CD4-positive, alpha-beta memory T cell (primary cell): ENCODE data around the gene CHRNA4. TPM values are rescaled to one million over a fixed set of nuclear protein-coding genes. Genes with fewer than 3 reads are reported as not detected.

Source experiments
- CTCF ChIA-PET: fragments of 350-600 bp; sonication (Branson Sonifier 250); formaldehyde crosslinking; loops from one replicate; lab custom pipeline; 2021; ENCODE audit warnings: inconsistent platforms; ENCODE audit not compliant: partially characterized antibody; lab: Charles Lee
- POLR2A ChIA-PET: fragments of 350-600 bp; sonication (Branson Sonifier 250); formaldehyde crosslinking; loops from one replicate; lab custom pipeline; 2021; ENCODE audit not compliant: partially characterized antibody; lab: Charles Lee
- DNase-seq, 5 donors: peaks; one replicate each; pipeline versions ENCODE4 v3.0.0 to v3.0.0-alpha.2; 2020 to 2022; ENCODE audit warnings: mixed read lengths in 1 of 5
- H3K27ac ChIP-seq: one replicate; pipeline ENCODE4 v1.7.0; 2013; ENCODE audit warnings: low read depth, low read length
- H3K27me3 ChIP-seq: 2 replicates; pipeline ENCODE4 v1.7.0; 2013; ENCODE audit warnings: mild to moderate bottlenecking, low read length, moderate library complexity; ENCODE audit not compliant: insufficient read depth
- H3K36me3 ChIP-seq: 2 replicates; pipeline ENCODE4 v1.7.0; 2013; ENCODE audit warnings: mild to moderate bottlenecking, low read length, moderate library complexity; ENCODE audit not compliant: insufficient read depth
- H3K4me1 ChIP-seq: 2 replicates; pipeline ENCODE4 v1.7.0; 2013; ENCODE audit warnings: mild to moderate bottlenecking, low read length, moderate library complexity; ENCODE audit not compliant: insufficient read depth
- H3K4me3 ChIP-seq, 2 donors: one replicate each; pipeline ENCODE4 v1.7.0; 2013; ENCODE audit warnings: low read length in 2 of 2, mild to moderate bottlenecking in 1 of 2
- H3K9me3 ChIP-seq, 2 donors: one replicate each; pipeline ENCODE4 v1.7.0; 2013; ENCODE audit warnings: low read length in 2 of 2, control low read depth in 1 of 2; ENCODE audit not compliant: control insufficient read depth in 1 of 2
- H3K27ac Mint-ChIP-seq, 7 donors: one replicate each; pipeline ENCODE4 v1.8.0; 2020 to 2021; ENCODE audit warnings: mixed read lengths in 7 of 7, mild to moderate bottlenecking in 6 of 7, inconsistent platforms in 3 of 7, moderate library complexity in 3 of 7
- H3K27me3 Mint-ChIP-seq, 2 donors: one replicate each; pipeline ENCODE4 v1.8.0; 2020 to 2021; ENCODE audit warnings: mixed read lengths in 2 of 2
- H3K36me3 Mint-ChIP-seq, 2 donors: one replicate each; pipeline ENCODE4 v1.8.0; 2020 to 2021; ENCODE audit warnings: mixed read lengths in 2 of 2, inconsistent platforms in 1 of 2, mild to moderate bottlenecking in 1 of 2
- H3K4me1 Mint-ChIP-seq, 4 donors: one replicate each; pipeline ENCODE4 v1.8.0; 2020 to 2021; ENCODE audit warnings: mixed read lengths in 4 of 4, mild to moderate bottlenecking in 1 of 4
- H3K4me3 Mint-ChIP-seq, 8 donors: one replicate each; pipeline ENCODE4 v1.8.0; 2020 to 2021; ENCODE audit warnings: mixed read lengths in 8 of 8, mild to moderate bottlenecking in 7 of 8, moderate library complexity in 6 of 8, inconsistent platforms in 3 of 8
- H3K9me3 Mint-ChIP-seq, 8 donors: one replicate each; pipeline ENCODE4 v1.8.0; 2020 to 2021; ENCODE audit warnings: mixed read lengths in 8 of 8, mild to moderate bottlenecking in 5 of 8, inconsistent platforms in 3 of 8, moderate library complexity in 1 of 8
- intact Hi-C: fragments of 100-400 bp; cut with micrococcal nuclease; formaldehyde crosslinking; loops from one replicate; pipeline ENCODE4 v1.15.1; 2023
- polyA plus RNA-seq, 2 donors: library from polyadenylated mRNA; unstranded; fragments of 300-500 nt; fragmentation: Illumina TruSeq; gene quantifications; one replicate each; pipeline ENCODE4 v1.2.3, GENCODE V29; 2021
- total RNA-seq, 2 experiments: library from RNA; stranded (reverse); gene quantifications; one replicate each; pipeline ENCODE4 v1.2.3, GENCODE V29; 2021

Gene CHRNA4
- total and polyA plus RNA-seq, 4 experiments from 2014 or later: not detected

- peak in 1 of 5 donors; percentile 19 for DNase-seq
These were observed 63.2 kb downstream of the CHRNA4 start for GRCh38 chr20:63297796-63298572.

DNA sequence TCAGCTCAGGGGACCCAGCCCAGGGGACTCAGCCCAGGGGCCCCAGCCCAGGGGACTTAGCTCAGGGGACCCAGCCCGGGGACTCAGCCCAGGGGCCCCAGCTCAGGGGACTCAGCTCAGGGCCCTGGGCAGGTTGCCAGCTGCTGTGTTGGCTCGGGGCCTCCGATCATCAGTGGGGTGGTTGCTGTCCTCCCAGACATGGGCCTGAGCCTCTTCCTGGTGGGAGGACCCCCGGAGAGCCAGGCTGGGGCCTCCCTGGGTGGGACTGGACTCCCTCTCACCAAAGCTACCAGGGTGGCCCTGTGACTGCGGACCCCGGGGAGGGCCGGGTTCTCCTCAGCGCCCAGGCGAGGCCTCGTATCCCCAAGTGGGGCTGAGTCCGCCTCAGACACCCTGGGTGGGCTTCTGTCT is 63.8 kb downstream of the CHRNA4 start:
- Histone ChIP-seq H3K4me3 (no peak overlapping the region), H3K27ac (no peak overlapping the region), H3K9me3 (no peaks in the 10 kb centered on the region), H3K36me3 (no peaks in the 10 kb centered on the region), H3K4me1 (peaks cover 13% of the 10 kb centered on the region), H3K27me3 (peaks cover 6% of the 10 kb centered on the region)
- ChIA-PET POLR2A (interaction anchor here (1.2 kb wide), 1 partner anchor 13 kb away, joined by 4 read pairs; no protein-coding TSS in a partner anchor), CTCF (interaction anchor here (1.3 kb wide), 1 partner anchor 12 kb away, joined by 3 read pairs; no protein-coding TSS in a partner anchor)
- DNase-seq: peak in 1 of 5 donors; percentile 8
- Mint-ChIP-seq H3K4me1 (peaks cover 6 to 15% (median 12%) of the 10 kb centered on the region in 4 donors), H3K27me3 (peaks cover 10 to 17% of the 10 kb centered on the region in 2 donors), H3K4me3 (no peak overlapping the region), H3K27ac (no peak overlapping the region), H3K36me3 (no peaks in the 10 kb centered on the region), H3K9me3 (peaks cover 3 to 17% (median 7%) of the 10 kb centered on the region in 8 donors)
- intact Hi-C loops: no loop called here

More at GRCh38 chr20:63297796-63298572, 63.2 kb downstream of the CHRNA4 start:
- peak overlapping the region in 1 of 7 donors; percentile 23 for H3K27ac Mint-ChIP-seq
- Histone ChIP-seq H3K36me3 (no peaks in the 10 kb centered on the region), H3K27me3 (peaks cover 6% of the 10 kb centered on the region), H3K9me3 (no peaks in the 10 kb centered on the region), H3K4me3 (no peak overlapping the region), H3K27ac (no peak overlapping the region), H3K4me1 (peaks cover 13% of the 10 kb centered on the region)
- peaks cover 11 to 22% of the 10 kb centered on the region in 2 donors for H3K27me3 Mint-ChIP-seq
- ChIA-PET CTCF (interaction anchor here (1.3 kb wide), 1 partner anchor 12 kb away, joined by 3 read pairs; no protein-coding TSS in a partner anchor), POLR2A (no interaction called here)
- no peak overlapping the region for H3K4me3 Mint-ChIP-seq
- intact Hi-C loops: no loop called here
- peaks cover 3 to 21% (median 10%) of the 10 kb centered on the region in 8 donors for H3K9me3 Mint-ChIP-seq
- H3K4me1 Mint-ChIP-seq: peaks cover 6 to 15% (median 12%) of the 10 kb centered on the region in 4 donors
- peaks cover 0 to 4% of the 10 kb centered on the region in 2 donors for H3K36me3 Mint-ChIP-seq

GRCh38 chr20:63296531-63297299 is 64.4 kb downstream of the CHRNA4 start:
- no peak overlapping the region for H3K4me3 ChIP-seq
- H3K27me3 ChIP-seq: peaks cover 6% of the 10 kb centered on the region
- H3K4me3 Mint-ChIP-seq: peak overlapping the region in 1 of 8 donors; percentile 20
- DNase-seq: peak in 1 of 5 donors; percentile 19
- peaks cover 6 to 15% (median 12%) of the 10 kb centered on the region in 4 donors for H3K4me1 Mint-ChIP-seq
- no peaks in the 10 kb centered on the region for H3K9me3 ChIP-seq
- H3K9me3 Mint-ChIP-seq: peaks cover 3 to 12% (median 4%) of the 10 kb centered on the region in 8 donors
- H3K36me3 ChIP-seq: no peaks in the 10 kb centered on the region
- H3K27ac Mint-ChIP-seq: no peak overlapping the region
- H3K4me1 ChIP-seq: peaks cover 13% of the 10 kb centered on the region
- intact Hi-C loops: no loop called here
- ChIA-PET CTCF (interaction anchor here (1.1 to 1.3 kb wide), 2 partner anchors 13 to 73 kb away, joined by 3 to 4 read pairs; no protein-coding TSS in a partner anchor), POLR2A (interaction anchor here (1.2 kb wide), 1 partner anchor 12 kb away, joined by 4 read pairs; no protein-coding TSS in a partner anchor)
- H3K36me3 Mint-ChIP-seq: no peaks in the 10 kb centered on the region
- H3K27ac ChIP-seq: no peak overlapping the region
- peaks cover 10 to 17% of the 10 kb centered on the region in 2 donors for H3K27me3 Mint-ChIP-seq

DNA sequence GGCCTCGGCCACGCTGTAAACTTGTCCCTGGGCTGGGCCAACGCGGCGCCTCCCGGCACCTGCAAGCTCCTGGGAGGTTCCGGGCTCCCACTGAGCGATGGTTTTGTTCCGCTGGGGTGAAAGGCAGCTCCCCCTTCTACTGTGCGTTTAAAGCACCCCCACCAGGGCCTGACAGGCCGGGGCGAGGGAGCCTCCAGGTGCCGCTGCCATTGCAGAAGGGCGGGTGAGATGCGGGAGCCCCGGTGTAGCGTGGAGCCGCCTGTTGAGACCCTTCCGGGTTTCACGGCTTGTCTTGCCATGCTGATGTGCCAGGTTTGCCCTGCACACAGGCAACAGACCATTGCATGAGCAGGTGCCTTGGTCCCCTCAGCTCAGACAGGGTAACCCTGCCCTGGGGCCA is 65.3 kb downstream of the CHRNA4 start:
- H3K4me3 Mint-ChIP-seq: peak overlapping the region in 5 of 8 donors; percentile 30 to 65 (median 36)

DNA sequence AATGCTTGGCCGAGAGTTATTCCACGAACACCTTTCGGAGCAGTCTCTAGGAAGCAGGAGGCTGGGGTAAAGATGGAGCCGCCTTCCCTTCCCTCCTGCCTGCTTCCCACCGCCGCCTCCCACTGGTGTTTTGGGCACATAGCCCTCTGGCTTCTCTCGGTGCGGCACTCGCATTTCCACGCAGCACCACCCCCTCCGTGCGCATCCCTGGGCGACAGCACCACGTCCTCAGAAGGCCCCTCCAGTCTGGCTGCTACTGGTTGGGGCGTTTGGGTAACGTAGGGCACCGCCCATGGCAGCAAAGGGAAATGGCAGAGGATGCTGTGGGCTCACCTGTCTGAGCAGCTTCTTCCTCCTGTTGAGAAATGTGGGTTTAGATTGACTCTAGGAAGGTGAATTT is 65.7 kb downstream of the CHRNA4 start:
- intact Hi-C loops: no loop called here
- Mint-ChIP-seq H3K27me3 (peaks cover 5 to 12% of the 10 kb centered on the region in 2 donors), H3K27ac (peak overlapping the region in 3 of 7 donors; percentile 52 to 74 (median 53)), H3K4me3 (peak overlapping the region in 6 of 8 donors; percentile 30 to 71 (median 48)), H3K4me1 (peaks cover 6 to 15% (median 12%) of the 10 kb centered on the region in 4 donors), H3K9me3 (peaks cover 0 to 4% (median 0%) of the 10 kb centered on the region in 8 donors), H3K36me3 (no peaks in the 10 kb centered on the region)
- Histone ChIP-seq H3K4me1 (peaks cover 13% of the 10 kb centered on the region), H3K36me3 (no peaks in the 10 kb centered on the region), H3K27ac (no peak overlapping the region), H3K9me3 (no peaks in the 10 kb centered on the region), H3K27me3 (peaks cover 6% of the 10 kb centered on the region), H3K4me3 (no peak overlapping the region)
- peak; percentile 24 to 48 (median 33) for DNase-seq
- ChIA-PET CTCF (interaction anchor here (1.2 to 1.6 kb wide), 2 partner anchors 14 to 72 kb away, joined by 4 to 9 read pairs; no protein-coding TSS in a partner anchor), POLR2A (interaction anchor here (0.7 to 1.7 kb wide), 2 partner anchors 11 to 23 kb away, joined by 3 to 5 read pairs; partner anchors contain the start of gene ARFGAP1)

More for the DNA sequence above, 65.3 kb downstream of the CHRNA4 start:
- Histone ChIP-seq H3K27ac (no peak overlapping the region), H3K9me3 (no peaks in the 10 kb centered on the region), H3K4me1 (peaks cover 13% of the 10 kb centered on the region), H3K4me3 (no peak overlapping the region), H3K36me3 (no peaks in the 10 kb centered on the region), H3K27me3 (peaks cover 6% of the 10 kb centered on the region)
- peaks cover 7 to 13% of the 10 kb centered on the region in 2 donors for H3K27me3 Mint-ChIP-seq
- peaks cover 6 to 15% (median 12%) of the 10 kb centered on the region in 4 donors for H3K4me1 Mint-ChIP-seq
- peak in 1 of 5 donors; percentile 10 for DNase-seq
- H3K36me3 Mint-ChIP-seq: no peaks in the 10 kb centered on the region
- H3K9me3 Mint-ChIP-seq: peaks cover 0 to 8% (median 0%) of the 10 kb centered on the region in 8 donors
- POLR2A ChIA-PET: interaction anchor here (1.7 kb wide), 1 partner anchor 23 kb away, joined by 5 read pairs; the partner anchor contains the start of gene ARFGAP1
- peak overlapping the region in 2 of 7 donors; percentile 23 to 74 for H3K27ac Mint-ChIP-seq
- CTCF ChIA-PET: interaction anchor here (1.1 to 1.6 kb wide), 3 partner anchors 14 to 73 kb away, joined by 4 to 9 read pairs (median 4); no protein-coding TSS in a partner anchor
- intact Hi-C loops: no loop called here

DNA sequence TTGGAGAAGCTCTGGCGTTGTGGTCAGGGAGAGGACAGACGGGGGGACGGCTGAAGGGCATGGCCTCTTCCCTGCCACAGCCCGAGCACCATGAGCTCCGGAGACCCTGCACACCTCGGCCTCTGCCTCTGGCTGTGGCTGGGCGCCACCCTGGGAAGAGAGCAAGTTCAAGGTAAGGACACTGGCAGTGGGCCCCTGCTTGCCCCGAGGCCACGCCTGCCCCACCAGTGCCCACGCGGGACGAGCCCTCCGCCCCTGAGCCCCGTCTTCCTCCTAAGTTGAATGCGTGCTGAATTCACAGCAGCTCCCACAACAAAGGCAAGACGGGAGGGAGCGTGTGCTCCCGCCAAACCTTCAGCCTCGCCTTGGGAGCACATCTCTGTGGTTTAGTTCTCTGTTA is 66.1 kb downstream of the CHRNA4 start:
- Mint-ChIP-seq H3K36me3 (no peaks in the 10 kb centered on the region), H3K9me3 (peaks cover 0 to under 1% (median 0%) of the 10 kb centered on the region in 8 donors), H3K4me3 (peak overlapping the region in 3 of 8 donors; percentile 29 to 35 (median 30)), H3K27me3 (peaks cover 5 to 12% of the 10 kb centered on the region in 2 donors), H3K27ac (peak overlapping the region in 1 of 7 donors; percentile 74), H3K4me1 (peaks cover 6 to 15% (median 12%) of the 10 kb centered on the region in 4 donors)
- DNase-seq: peak in 1 of 5 donors; percentile 8
- intact Hi-C loops: no loop called here
- H3K4me3 ChIP-seq: no peak overlapping the region
- H3K9me3 ChIP-seq: no peaks in the 10 kb centered on the region
- H3K27ac ChIP-seq: no peak overlapping the region
- ChIA-PET CTCF (interaction anchor here (1.2 to 1.6 kb wide), 2 partner anchors 15 to 71 kb away, joined by 4 to 9 read pairs; no protein-coding TSS in a partner anchor), POLR2A (interaction anchor here (0.7 to 1.7 kb wide), 2 partner anchors 11 to 22 kb away, joined by 3 to 5 read pairs; partner anchors contain the start of gene ARFGAP1)
- peaks cover 6% of the 10 kb centered on the region for H3K27me3 ChIP-seq
- H3K4me1 ChIP-seq: peaks cover 13% of the 10 kb centered on the region
- no peaks in the 10 kb centered on the region for H3K36me3 ChIP-seq
